ENCODE results near the gene ZBED1. TPM values are rescaled to one million over a fixed set of nuclear protein-coding genes. Genes with fewer than 3 reads are reported as not detected.
"Not testable (repeated sequence)": the region's sequence is repeated elsewhere in the genome, so short reads cannot be mapped to it uniquely, and the experiment has no call there.

The ZBED1 gene
- total RNA-seq, 1 experiment from 2014 or later: 45.1 TPM

GRCh38 chrX:2479420-2479780 lies 21.4 kb downstream of the ZBED1 start:
- Mint-ChIP-seq H3K9me3 (peaks cover 20% of the 10 kb centered on the region), H3K36me3 (peaks cover 15% of the 10 kb centered on the region), H3K27me3 (ENCODE audit: low read depth) (no peaks in the 10 kb centered on the region; the same call in 1 of the 2 replicates), H3K4me1 (peaks cover 16% of the 10 kb centered on the region), H3K4me3 (no peak overlapping the region), H3K27ac (no peak overlapping the region)
- DNase-seq (ENCODE audit: low spot score) (no peak), ATAC-seq (no peak)
- no peak for TF ChIP-seq FOXP1 (CRISPR knock-in tag; IDR thresholded peaks at IDR 0.05; ENCODE audit: borderline replicate concordance)
- no peak for TF ChIP-seq MXD4 (CRISPR knock-in tag; IDR thresholded peaks at IDR 0.05; ENCODE audit: borderline replicate concordance)
- no peak for TF ChIP-seq USF1 (CRISPR knock-in tag; IDR thresholded peaks at IDR 0.05)
- TF ChIP-seq CDX4 (CRISPR knock-in tag; IDR thresholded peaks at IDR 0.05; ENCODE audit: borderline replicate concordance): no peak
- TF ChIP-seq EMX1 (CRISPR knock-in tag; IDR thresholded peaks at IDR 0.05): no peak
- POLR2A ChIA-PET: no interaction called here
- CTCF ChIA-PET: no interaction called here

- Mint-ChIP-seq H3K27ac (no peak overlapping the region), H3K9me3 (peaks cover 22% of the 10 kb centered on the region), H3K27me3 (ENCODE audit: low read depth) (no peaks in the 10 kb centered on the region; the same call in 1 of the 2 replicates), H3K4me3 (no peak overlapping the region), H3K36me3 (peaks cover 15% of the 10 kb centered on the region), H3K4me1 (peaks cover 12% of the 10 kb centered on the region)
- DNase-seq (ENCODE audit: low spot score) (no peak), ATAC-seq (no peak)
- CTCF ChIA-PET: no interaction called here
- POLR2A ChIA-PET: no interaction called here
- TF ChIP-seq TEAD4 (CRISPR knock-in tag; IDR thresholded peaks at IDR 0.05) (0 out of 2 replicates have a peak, but pooled peaks have one; percentile 72), FOXK1 (CRISPR knock-in tag; IDR thresholded peaks at IDR 0.05) (no peak)
These were observed 22.0 kb downstream of the ZBED1 start for GRCh38 chrX:2478546-2479419.

- Mint-ChIP-seq H3K9me3 (peaks cover 22% of the 10 kb centered on the region), H3K27ac (peak overlapping the region; percentile 75; the same call in 1 of the 2 replicates), H3K36me3 (peaks cover 15% of the 10 kb centered on the region)
- H3K27me3 Mint-ChIP-seq (ENCODE audit: low read depth); ATAC-seq; DNase-seq (ENCODE audit: low spot score); POLR2A ChIA-PET; CTCF ChIA-PET; H3K4me1 Mint-ChIP-seq; H3K4me3 Mint-ChIP-seq: not testable (repeated sequence)
These were observed 23.5 kb downstream of the ZBED1 start for GRCh38 chrX:2477313-2477712.

GRCh38 chrX:2474963-2475726 lies 25.6 kb downstream of the ZBED1 start:
- peaks cover 8% of the 10 kb centered on the region for H3K4me1 Mint-ChIP-seq
- peaks cover 12% of the 10 kb centered on the region for H3K36me3 Mint-ChIP-seq
- H3K27me3 Mint-ChIP-seq (ENCODE audit: low read depth): peaks cover under 1% of the 10 kb centered on the region; the same call in 1 of the 2 replicates
- no peak for TF ChIP-seq ZSCAN18 (CRISPR knock-in tag; IDR thresholded peaks at IDR 0.05)
- TF ChIP-seq FOXJ3 (CRISPR knock-in tag; IDR thresholded peaks at IDR 0.05; ENCODE audit: borderline replicate concordance): 0 out of 2 replicates have a peak, but pooled peaks have one; percentile 41
- peak; percentile 8; the same call in 1 of the 2 replicates for TF ChIP-seq TEAD4 (CRISPR knock-in tag; IDR thresholded peaks at IDR 0.05)
- peak overlapping the region; percentile 67 for H3K27ac Mint-ChIP-seq
- POLR2A ChIA-PET: no interaction called here
- H3K9me3 Mint-ChIP-seq: peaks cover 21% of the 10 kb centered on the region
- CTCF ChIA-PET: no interaction called here
- peak; percentile 36 for ATAC-seq
- DNase-seq (ENCODE audit: low spot score): no peak
- no peak overlapping the region for H3K4me3 Mint-ChIP-seq
